Right lobe of liver (tissue), 6 donors: ENCODE measurements around the gene JAM2. TPM values are rescaled to one million over a fixed set of nuclear protein-coding genes. Genes with fewer than 3 reads are reported as not detected.
"Not testable (repeated sequence)": the region's sequence is repeated elsewhere in the genome, so short reads cannot be mapped to it uniquely, and the experiment has no call there.

Source experiments
- ATAC-seq, 4 donors: fragments of 200-7000 bp; cut with Tn5 transposase; one replicate each; pipeline ENCODE4 v1.9.1; 2020; ENCODE audit warnings: mild to moderate bottlenecking in 4 of 4, moderate library complexity in 4 of 4
- DNase-seq, 3 donors: peaks; one replicate each; pipeline ENCODE4 v3.0.0-alpha.2; 2020
- H3K27ac ChIP-seq, 3 donors: fragments of 200-600 bp; one replicate each; pipeline ENCODE4 v1.8.0; 2022
- H3K27me3 ChIP-seq, 2 donors: fragments of 200-600 bp; one replicate each; pipeline ENCODE4 v1.8.0; 2022
- H3K36me3 ChIP-seq, 4 donors: fragments of 200-600 bp; sonication (generic) in 1 of 4; one replicate each; pipeline versions ENCODE4 v1.5.1 to v1.8.0; 2017 to 2022; ENCODE audit warnings: control low read depth in 1 of 4
- H3K4me1 ChIP-seq, 4 donors: fragments of 200-600 bp; sonication (generic) in 1 of 4; one replicate each; pipeline versions ENCODE4 v1.5.1 to v1.8.0; 2017 to 2022; ENCODE audit warnings: control low read depth in 1 of 4
- H3K4me3 ChIP-seq, 3 donors: fragments of 200-600 bp; one replicate each; pipeline ENCODE4 v1.8.0; 2022
- H3K9me3 ChIP-seq, 4 donors: fragments of 200-600 bp; sonication (generic) in 1 of 4; one replicate each; pipeline versions ENCODE4 v1.5.1 to v1.8.0; 2017 to 2022; ENCODE audit warnings: control low read depth in 1 of 4
- POLR2A ChIP-seq: fragments of 450-650 bp; IDR thresholded peaks from one replicate; pipeline ENCODE4 v1.6.1; 2017; ENCODE audit warnings: antibody characterized with exemption, mild to moderate bottlenecking
- WGBS: methylation state at CpG from one replicate; pipeline ENCODE4 v1.1.6; 2018; ENCODE audit warnings: low coverage, low lambda C conversion rate; ENCODE audit not compliant: insufficient coverage; ENCODE audit errors: missing lambda C conversion rate; 5-methylcytosine and 5-hydroxymethylcytosine counted together
- intact Hi-C, 2 donors: fragments of 100-400 bp; cut with DNase I; formaldehyde crosslinking; loops; one replicate each; pipeline versions ENCODE4 v1.11.2 to v1.14.1; 2022
- total RNA-seq, 6 experiments: library from RNA; depleted of rRNA in 2 of 6; stranded (reverse); fragments of >200 nt in 2 of 6; fragmentation: NEBNext Ultra II Directional in 3 of 6; extraction: Animal tissue kit (Norgen Biotek cat#: 25700) in 3 of 6; gene quantifications; one replicate each; pipeline versions ENCODE4 v1.1.0 to v1.2.4, GENCODE V29; 2016 to 2023
- TF ChIP-seq, protein P1 (sequence below), 4 donors: fragments of 200-600 bp in 3 of 4; fragments of 450-650 bp in 1 of 4; IDR thresholded peaks; one replicate each; pipeline versions ENCODE4 v1.5.1 to v1.8.0; 2016 to 2022; ENCODE audit warnings: antibody characterized with exemption in 4 of 4, mild to moderate bottlenecking in 2 of 4
- donor health status: DM: no; HTN: yes; CAD: no.
- donor health status: DM: no; HTN: no; CAD: no.
- donor health status: DM: no; HTN: no; CAD: no.
- donor health status: DM: no; HTN: yes; CAD: no.
- donor health status: DM: no; HTN: yes; CAD: no.

Gene JAM2
- total RNA-seq, 6 experiments from 2014 or later, result 1.3 to 2.9 (median 2.0) TPM

GRCh38 chr21:25691976-25692375 is 52.9 kb downstream of the JAM2 start:
- H3K27ac ChIP-seq, result no peak overlapping the region

DNA sequence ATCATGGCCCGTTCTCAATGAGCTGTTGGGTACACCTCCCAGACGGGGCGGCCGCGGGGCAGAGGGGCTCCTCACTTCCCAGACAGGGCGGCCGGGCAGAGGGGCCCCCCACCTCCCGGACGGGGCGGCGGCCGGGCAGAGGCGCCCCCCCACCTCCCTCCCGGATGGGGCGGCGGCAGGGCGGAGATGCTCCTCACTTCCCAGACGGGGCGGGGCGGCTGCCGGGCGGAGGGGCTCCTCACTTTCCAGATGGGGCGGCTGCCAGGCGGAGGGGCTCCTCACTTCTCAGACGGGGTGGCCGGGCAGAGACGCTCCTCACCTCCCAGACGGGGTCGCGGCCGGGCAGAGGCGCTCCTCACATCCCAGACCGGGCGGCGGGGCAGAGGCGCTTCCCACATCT is 56.4 kb downstream of the JAM2 start:
- H3K27me3 ChIP-seq, H3K4me3 ChIP-seq, H3K4me1 ChIP-seq, H3K9me3 ChIP-seq, ATAC-seq, H3K27ac ChIP-seq, intact Hi-C loops, H3K36me3 ChIP-seq: not testable (repeated sequence)
- DNase-seq, result peak in 1 of 3 donors; percentile 16
- no CpG with 5 or more reads among the region's 36 CpGs for WGBS

More at GRCh38 chr21:25691976-25692375, 52.9 kb downstream of the JAM2 start:
- intact Hi-C loops, result no loop called here
- H3K9me3 ChIP-seq, result no peaks in the 10 kb centered on the region
- ATAC-seq (no peak), DNase-seq (no peak)
- no peaks in the 10 kb centered on the region for H3K36me3 ChIP-seq
- no peaks in the 10 kb centered on the region for H3K27me3 ChIP-seq
- WGBS, result 67% methylated on average over 3 of the region's 3 CpGs
- TF ChIP-seq, protein P1, sequence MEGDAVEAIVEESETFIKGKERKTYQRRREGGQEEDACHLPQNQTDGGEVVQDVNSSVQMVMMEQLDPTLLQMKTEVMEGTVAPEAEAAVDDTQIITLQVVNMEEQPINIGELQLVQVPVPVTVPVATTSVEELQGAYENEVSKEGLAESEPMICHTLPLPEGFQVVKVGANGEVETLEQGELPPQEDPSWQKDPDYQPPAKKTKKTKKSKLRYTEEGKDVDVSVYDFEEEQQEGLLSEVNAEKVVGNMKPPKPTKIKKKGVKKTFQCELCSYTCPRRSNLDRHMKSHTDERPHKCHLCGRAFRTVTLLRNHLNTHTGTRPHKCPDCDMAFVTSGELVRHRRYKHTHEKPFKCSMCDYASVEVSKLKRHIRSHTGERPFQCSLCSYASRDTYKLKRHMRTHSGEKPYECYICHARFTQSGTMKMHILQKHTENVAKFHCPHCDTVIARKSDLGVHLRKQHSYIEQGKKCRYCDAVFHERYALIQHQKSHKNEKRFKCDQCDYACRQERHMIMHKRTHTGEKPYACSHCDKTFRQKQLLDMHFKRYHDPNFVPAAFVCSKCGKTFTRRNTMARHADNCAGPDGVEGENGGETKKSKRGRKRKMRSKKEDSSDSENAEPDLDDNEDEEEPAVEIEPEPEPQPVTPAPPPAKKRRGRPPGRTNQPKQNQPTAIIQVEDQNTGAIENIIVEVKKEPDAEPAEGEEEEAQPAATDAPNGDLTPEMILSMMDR (IDR thresholded peaks at IDR 0.05), result no peak
- no peak for TF ChIP-seq POLR2A
- H3K4me1 ChIP-seq, result no peaks in the 10 kb centered on the region
- H3K4me3 ChIP-seq, result no peak overlapping the region

DNA sequence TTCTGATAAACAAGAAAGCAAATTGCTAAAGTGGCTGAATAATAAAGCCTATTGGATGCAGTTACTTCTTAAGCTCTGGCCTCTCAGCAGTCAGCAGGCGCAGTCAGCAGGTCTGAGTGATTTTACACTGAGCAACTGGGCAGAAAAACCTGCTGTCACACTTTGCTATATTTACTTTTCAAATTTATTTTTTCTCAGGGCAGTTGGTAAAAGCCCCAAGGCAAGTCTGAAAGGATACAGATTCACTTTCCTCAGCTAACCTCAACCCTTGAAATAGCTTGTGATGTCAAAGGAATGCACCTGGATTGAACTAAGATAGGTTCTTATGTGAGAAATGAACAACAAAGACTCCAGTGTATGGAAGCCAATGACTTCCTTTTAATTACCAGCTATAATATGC is 61.7 kb downstream of the JAM2 start:
- no peak for DNase-seq
- Histone ChIP-seq H3K4me3 (no peak overlapping the region), H3K9me3 (no peaks in the 10 kb centered on the region), H3K27me3 (no peaks in the 10 kb centered on the region), H3K4me1 (no peaks in the 10 kb centered on the region), H3K36me3 (no peaks in the 10 kb centered on the region), H3K27ac (no peak overlapping the region)
- TF ChIP-seq, protein P1 (IDR thresholded peaks at IDR 0.05), result no peak
- no peak for TF ChIP-seq POLR2A
- 75% methylated on average over 1 of the region's 1 CpG for WGBS
- intact Hi-C loops, result no loop called here
- no peak for ATAC-seq

DNA sequence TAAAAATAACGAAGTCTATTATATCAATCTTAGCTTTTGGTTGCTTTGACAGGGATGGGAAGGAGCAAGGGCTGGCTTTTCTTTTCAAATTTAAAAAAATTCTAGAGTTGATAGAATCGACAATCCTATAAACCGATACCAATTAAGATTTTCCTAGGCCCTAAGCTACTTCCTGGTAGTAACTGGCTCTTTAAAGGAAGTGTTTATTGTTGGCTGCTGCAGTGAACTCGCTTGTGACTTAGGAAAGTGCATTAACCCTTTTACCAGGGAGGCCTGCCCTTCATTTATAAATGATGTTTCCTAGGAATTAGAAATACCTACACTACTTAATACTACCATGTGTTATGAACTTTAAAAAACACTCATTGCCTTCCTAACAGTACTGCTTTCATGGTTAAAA is 62.5 kb downstream of the JAM2 start:
- Histone ChIP-seq H3K4me3 (no peak overlapping the region), H3K36me3 (no peaks in the 10 kb centered on the region), H3K27me3 (no peaks in the 10 kb centered on the region), H3K4me1 (no peaks in the 10 kb centered on the region), H3K9me3 (no peaks in the 10 kb centered on the region), H3K27ac (no peak overlapping the region)
- whole genome bisulfite sequencing, result 49% methylated on average over 4 of the region's 4 CpGs
- no peak for ATAC-seq
- no peak for TF ChIP-seq POLR2A
- TF ChIP-seq, protein P1 (IDR thresholded peaks at IDR 0.05), result no peak
- intact Hi-C loops, result no loop called here
- no peak for DNase-seq

GRCh38 chr21:25708467-25709065 is 69.5 kb downstream of the JAM2 start:
- ATAC-seq, result peak; percentile 53 to 68 (median 64)
- DNase-seq, result no peak
- Histone ChIP-seq H3K36me3 (no peaks in the 10 kb centered on the region), H3K27me3 (no peaks in the 10 kb centered on the region), H3K9me3 (no peaks in the 10 kb centered on the region), H3K4me3 (no peak overlapping the region), H3K27ac (no peak overlapping the region), H3K4me1 (no peaks in the 10 kb centered on the region)
- 36% methylated on average over 5 of the region's 7 CpGs for WGBS
- intact Hi-C loops, result no loop called here
- TF ChIP-seq, protein P1 (IDR thresholded peaks at IDR 0.05), result peak; percentile 69 to 87 (median 80)
- TF ChIP-seq POLR2A, result no peak
